H54 (cell line): ENCODE measurements around the gene SSPN.

Experiments
- DNase-seq: peaks from one replicate; pipeline ENCODE4 v3.0.0; 2011; ENCODE audit warnings: low spot score, mixed read lengths; ENCODE audit not compliant: insufficient read length
- FAIRE-seq: peaks from 3 replicates; lab custom pipeline; 2011; peaks lifted over from hg19 to GRCh38; lab: Jason Lieb, UNC
- POLR2A ChIP-seq: IDR thresholded peaks from 2 replicates; pipeline ENCODE4 v1.6.1; 2011; ENCODE audit warnings: low read depth, mild to moderate bottlenecking, low read length

Gene SSPN

DNA sequence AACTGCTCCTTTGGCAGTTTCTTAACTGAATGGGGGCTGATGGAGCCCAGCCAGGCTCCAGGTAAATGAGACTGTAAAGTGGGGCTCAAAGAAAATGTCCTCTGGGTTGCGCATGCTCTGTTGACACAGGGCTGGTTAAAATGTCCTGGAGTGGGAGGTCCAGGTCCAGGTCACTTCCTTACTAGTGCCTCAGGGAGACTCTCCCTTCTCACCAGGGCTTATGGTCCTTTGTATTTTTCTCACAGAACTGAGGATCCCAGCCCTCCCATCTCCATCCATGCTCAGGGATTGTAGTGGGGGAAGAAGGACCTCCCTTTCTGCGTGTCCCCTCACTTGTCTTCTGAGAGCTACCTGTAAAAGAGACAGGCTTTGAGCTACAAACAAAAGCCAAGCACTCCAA lies 77.5 kb downstream of the SSPN start:
- DNase-seq (no peak), FAIRE-seq (no peak)
- no peak for TF ChIP-seq POLR2A

DNA sequence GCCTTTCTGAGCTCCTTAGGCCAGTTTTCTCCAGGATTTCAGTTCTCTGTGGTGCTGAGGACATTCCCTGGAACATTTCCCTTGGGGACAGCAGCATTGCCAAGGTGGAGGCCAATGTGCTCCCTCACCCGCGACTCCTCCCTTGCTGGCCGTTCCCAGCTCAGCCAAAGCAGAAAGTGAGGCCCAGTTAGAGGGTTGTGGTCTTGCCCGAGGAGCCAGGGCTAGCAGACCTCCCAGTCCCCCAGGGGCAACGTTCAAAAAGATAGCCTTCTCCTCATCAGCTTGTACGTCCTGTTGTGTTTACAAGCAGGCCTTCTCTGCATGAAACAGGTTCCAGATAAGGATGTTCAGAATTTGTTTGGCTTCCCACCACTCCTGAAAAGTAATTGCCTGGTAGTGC lies 78.4 kb downstream of the SSPN start:
- TF ChIP-seq POLR2A = no peak
- DNase-seq = no peak
- FAIRE-seq = no peak

DNA sequence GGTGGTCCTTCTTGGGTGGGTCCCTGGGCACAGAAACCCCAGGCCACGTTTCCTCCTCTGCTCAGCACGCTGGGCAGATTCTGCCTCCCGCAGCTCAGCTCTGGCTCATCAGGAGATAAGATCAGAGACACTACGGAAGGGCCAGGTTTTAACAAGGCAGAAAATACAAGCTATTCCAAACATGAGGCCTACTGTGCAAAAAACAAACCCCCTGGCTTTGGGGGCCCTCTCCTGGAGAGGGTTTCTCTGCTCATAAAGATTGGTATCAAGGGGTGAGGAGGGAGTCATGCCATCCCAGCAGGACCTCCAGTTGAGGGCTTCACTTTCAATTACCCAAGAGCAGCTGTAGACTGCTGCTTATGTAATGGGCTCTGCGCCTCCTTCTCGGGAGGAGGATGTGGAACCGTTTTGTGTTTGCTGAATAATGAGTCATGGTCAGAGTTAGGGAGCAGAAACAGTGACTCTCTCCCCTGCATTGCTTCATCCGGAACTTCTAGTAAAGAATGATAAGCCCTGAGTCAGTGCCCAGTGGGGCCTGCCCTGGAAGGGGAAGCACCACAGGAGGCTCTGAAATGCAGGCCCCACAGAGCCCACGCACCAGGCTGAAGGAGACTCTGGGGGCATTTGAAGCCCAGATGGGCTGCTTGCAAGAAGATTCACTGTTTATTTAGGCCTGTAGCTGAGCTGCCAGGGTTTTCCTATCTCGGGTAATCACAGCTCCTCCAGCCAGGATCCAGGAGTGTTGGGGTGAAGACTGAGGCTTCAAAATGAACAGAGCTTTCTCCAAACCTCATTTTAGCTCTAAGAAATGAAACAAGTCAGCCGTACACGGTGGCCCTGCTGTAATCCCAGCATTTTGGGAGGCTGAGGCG lies 79.3 kb downstream of the SSPN start:
- peak; percentile 86 for FAIRE-seq

GRCh38 chr12:26275313-26276131 lies 80.1 kb downstream of the SSPN start:
- no peak for DNase-seq

More for the DNA sequence above, 79.3 kb downstream of the SSPN start:
- TF ChIP-seq POLR2A = 0 out of 2 replicates have a peak, but pooled peaks have one; percentile 12
- DNase-seq = peak; percentile 69

DNA sequence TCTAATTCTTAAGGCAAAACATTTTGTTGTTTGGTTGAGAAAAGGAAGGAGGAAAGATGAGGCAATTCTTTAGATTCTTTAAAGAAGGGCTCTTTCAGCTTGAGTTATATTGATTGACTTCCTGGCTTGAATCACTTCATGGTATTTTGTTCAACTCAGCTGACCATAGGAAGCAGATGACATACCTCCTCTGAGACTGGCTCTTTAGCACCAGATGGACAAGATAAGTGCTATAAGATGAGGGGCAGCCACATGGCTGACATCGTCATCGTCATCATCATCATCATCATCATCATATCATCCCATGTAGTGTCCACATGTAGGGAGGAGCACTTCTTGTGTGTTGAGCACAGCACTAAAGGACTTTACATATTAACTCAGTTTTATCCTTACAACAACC lies 81.3 kb downstream of the SSPN start:
- DNase-seq (no peak), FAIRE-seq (no peak)
- no peak for TF ChIP-seq POLR2A

More at GRCh38 chr12:26275313-26276131, 80.1 kb downstream of the SSPN start:
- FAIRE-seq = no peak
- no peak for TF ChIP-seq POLR2A

DNA sequence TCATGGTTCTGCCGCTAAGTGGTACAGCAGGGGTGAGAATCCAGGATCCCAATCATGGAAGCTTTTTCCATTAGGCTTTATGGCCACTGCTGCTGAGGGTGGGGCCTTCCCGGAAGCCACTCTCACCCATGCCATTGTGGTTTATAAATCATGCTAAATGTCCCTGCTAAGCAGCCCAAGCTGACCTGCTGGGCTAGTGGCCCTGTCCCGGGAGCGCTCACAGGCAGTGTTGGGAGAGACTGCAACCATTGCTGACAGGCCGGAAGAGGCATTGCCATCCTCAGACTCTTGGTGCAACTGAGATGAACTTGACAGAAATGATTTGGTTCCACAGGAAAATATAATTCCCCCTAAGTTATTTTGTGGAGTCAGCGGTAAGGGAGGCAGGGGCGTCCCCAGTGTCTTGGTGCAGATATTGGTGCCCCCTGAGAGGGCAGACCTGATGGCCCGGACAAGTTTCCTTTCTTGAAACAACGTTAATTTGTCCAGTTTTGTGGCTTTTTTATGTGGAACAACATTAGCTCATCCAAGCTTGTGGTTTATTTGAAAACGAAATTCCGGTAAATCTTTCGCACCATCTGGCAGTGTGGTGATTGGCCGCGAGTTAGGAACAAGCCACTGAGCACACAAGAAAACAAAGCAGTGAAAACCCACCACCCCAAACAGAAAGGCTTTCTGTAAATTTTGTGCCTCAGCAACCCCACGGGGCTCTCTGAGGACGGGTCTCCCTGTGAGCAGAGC lies 82.3 kb downstream of the SSPN start:
- DNase-seq = no peak
- FAIRE-seq = no peak
- no peak for TF ChIP-seq POLR2A

DNA sequence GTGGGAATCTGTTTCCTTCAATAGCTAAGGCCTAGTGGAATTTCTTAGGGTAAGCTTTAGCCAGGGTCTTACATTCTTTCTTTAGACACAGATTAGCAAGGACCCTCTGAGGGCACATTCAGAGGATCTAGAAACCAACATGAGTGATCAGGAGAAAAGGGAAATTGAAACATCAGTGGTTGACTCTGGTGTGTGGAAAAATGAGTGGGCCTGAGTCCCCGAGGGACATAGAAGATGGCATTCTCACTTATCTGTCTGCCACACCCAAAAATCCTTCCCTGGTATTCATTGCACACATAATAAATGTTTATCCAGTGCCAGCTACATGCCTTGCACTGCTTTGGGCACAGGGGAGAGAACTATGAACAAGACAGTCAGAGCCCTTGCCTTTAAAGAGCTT lies 82.9 kb downstream of the SSPN start:
- TF ChIP-seq POLR2A = no peak
- FAIRE-seq (no peak), DNase-seq (no peak)

- TF ChIP-seq POLR2A = no peak
- DNase-seq = no peak
- no peak for FAIRE-seq
These were observed 83.3 kb downstream of the SSPN start for GRCh38 chr12:26278666-26279065.

- TF ChIP-seq POLR2A = no peak
- no peak for DNase-seq
- no peak for FAIRE-seq
These were observed 83.7 kb downstream of the SSPN start for GRCh38 chr12:26279091-26279490.

- no peak for TF ChIP-seq POLR2A
- DNase-seq (no peak), FAIRE-seq (no peak)
These were observed 84.5 kb downstream of the SSPN start for GRCh38 chr12:26279908-26280307.

DNA sequence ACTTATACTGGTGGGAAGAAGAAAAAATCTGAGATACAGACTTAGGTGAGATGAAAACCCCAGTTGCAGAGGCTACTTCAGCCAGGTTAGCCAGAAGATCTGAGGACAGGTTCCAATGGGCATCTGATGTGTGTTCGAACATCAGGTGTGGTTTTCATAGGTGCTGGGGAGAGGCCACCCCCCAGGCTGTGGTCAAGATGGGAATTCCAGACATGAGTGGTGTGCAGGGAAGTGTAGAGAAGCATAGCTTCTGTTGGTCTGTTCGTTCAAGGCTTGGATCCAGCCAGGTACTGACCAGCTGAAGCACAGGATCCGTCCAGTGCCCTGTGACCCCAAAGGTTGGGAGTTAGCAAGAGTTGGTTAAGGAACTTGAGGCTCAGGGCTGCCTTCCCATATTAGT lies 85.5 kb downstream of the SSPN start:
- DNase-seq (no peak), FAIRE-seq (no peak)
- no peak for TF ChIP-seq POLR2A

- no peak for FAIRE-seq
- no peak for TF ChIP-seq POLR2A
- DNase-seq = no peak
These were observed 85.9 kb downstream of the SSPN start for GRCh38 chr12:26281320-26281719.

DNA sequence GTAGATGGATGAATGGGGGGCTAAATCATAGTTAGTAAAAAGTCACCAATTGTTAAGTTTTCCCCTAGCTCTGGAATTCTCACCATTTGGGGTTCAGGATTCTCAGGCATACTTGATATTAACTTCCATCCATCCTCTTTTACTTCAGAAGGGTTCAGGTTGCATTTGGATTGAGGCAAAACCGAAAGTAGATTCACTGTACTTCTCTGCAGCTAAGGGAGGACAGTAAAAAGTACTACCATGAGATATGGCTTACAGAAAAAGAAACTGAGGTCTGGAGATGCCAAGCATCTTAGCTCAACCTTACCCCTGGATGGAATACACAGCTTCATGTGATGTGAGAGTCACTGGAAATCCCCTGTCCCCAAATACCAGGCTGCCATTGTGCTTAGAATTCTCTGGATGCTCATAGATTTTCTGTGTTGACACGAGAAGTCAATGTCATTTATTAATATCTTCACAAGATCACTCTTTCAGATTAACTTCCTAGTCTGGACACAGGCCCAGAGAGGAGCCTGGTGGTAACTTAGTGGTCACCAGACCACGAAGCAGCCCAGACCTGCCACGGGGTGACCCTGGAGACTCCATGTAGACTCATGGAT lies 87.1 kb downstream of the SSPN start:
- DNase-seq = no peak
- TF ChIP-seq POLR2A = no peak
- no peak for FAIRE-seq
